Esophagus (tissue), 2 donors: ENCODE results near the gene OR8D2. TPM values are rescaled to one million over a fixed set of nuclear protein-coding genes. Genes with fewer than 3 reads are reported as not detected.

Source experiments
- polyA plus RNA-seq, 2 donors: library from polyadenylated mRNA; stranded (reverse); fragments of 200-250 nt; gene quantifications; one replicate each; pipeline ENCODE4 v1.2.3, GENCODE V29; 2013
- donor health status: healthy with polysubstance abuse.
- donor health status: Bipolar disorder and iron deficiency.

OR8D2 gene
- polyA plus RNA-seq, 2 donors, result not detected

Other genes with a start within 250 kb of the OR8D2 start
- gene VWA5A, start 204.7 kb downstream of the OR8D2 start, polyA plus RNA-seq, result 1 to 10 TPM; 6.6 TPM
- not detected for gene OR10D3, start 136.9 kb downstream of the OR8D2 start, polyA plus RNA-seq
- not detected for gene OR8G1, start 79.1 kb downstream of the OR8D2 start, polyA plus RNA-seq
- not detected for gene OR8G5, start 63.8 kb downstream of the OR8D2 start, polyA plus RNA-seq
- not detected for gene OR8D1, start 6.2 kb downstream of the OR8D2 start, polyA plus RNA-seq
- gene OR8B2, start 64.3 kb upstream of the OR8D2 start, polyA plus RNA-seq, result not detected
- gene OR8B3, start 78.8 kb upstream of the OR8D2 start, polyA plus RNA-seq, result not detected
- gene OR8B4, start 104.7 kb upstream of the OR8D2 start, polyA plus RNA-seq, result not detected
- not detected for gene OR8B8, start 125.5 kb upstream of the OR8D2 start, polyA plus RNA-seq
- gene OR8B12, start 223.5 kb upstream of the OR8D2 start, polyA plus RNA-seq, result not detected
- gene OR8A1, start 249.8 kb upstream of the OR8D2 start, polyA plus RNA-seq, result not detected